SU-DHL-6 (cell line): Measurements from ENCODE around the gene VAPB.

Source experiments
- EZH2phosphoT487 ChIP-seq: fragments of 200-600 bp; sonication (generic), shearing (Covaris generic); conservative IDR thresholded peaks from 2 replicates; pipeline ENCODE4 v1.6.1; 2018; ENCODE audit warnings: mild to moderate bottlenecking, antibody characterized with exemption, low read length, moderate library complexity, mixed read lengths
- TF ChIP-seq, protein P1 (sequence below): fragments of 200-600 bp; sonication (generic); IDR thresholded peaks from one replicate; pipeline ENCODE4 v1.5.1; 2017; ENCODE audit warnings: antibody characterized with exemption, mild to moderate bottlenecking, low read length, moderate library complexity; ENCODE audit not compliant: insufficient read depth, poor library complexity, severe bottlenecking

- TF ChIP-seq, protein P1, sequence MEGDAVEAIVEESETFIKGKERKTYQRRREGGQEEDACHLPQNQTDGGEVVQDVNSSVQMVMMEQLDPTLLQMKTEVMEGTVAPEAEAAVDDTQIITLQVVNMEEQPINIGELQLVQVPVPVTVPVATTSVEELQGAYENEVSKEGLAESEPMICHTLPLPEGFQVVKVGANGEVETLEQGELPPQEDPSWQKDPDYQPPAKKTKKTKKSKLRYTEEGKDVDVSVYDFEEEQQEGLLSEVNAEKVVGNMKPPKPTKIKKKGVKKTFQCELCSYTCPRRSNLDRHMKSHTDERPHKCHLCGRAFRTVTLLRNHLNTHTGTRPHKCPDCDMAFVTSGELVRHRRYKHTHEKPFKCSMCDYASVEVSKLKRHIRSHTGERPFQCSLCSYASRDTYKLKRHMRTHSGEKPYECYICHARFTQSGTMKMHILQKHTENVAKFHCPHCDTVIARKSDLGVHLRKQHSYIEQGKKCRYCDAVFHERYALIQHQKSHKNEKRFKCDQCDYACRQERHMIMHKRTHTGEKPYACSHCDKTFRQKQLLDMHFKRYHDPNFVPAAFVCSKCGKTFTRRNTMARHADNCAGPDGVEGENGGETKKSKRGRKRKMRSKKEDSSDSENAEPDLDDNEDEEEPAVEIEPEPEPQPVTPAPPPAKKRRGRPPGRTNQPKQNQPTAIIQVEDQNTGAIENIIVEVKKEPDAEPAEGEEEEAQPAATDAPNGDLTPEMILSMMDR, result no peak
- no peak for TF ChIP-seq EZH2phosphoT487
Measured at GRCh38 chr20:58448958-58449357, 59.9 kb downstream of the VAPB start.
